GM18858 (cell line): ENCODE measurements around the gene UFD1.
"Not testable (repeated sequence)": the region's sequence is repeated elsewhere in the genome, so short reads cannot be mapped to it uniquely, and the experiment has no call there.

Source experiments
- ATAC-seq: cut with Tn5 transposase; IDR thresholded peaks from one replicate; pipeline ENCODE4 v1.9.1; 2021; ENCODE audit not compliant: unreplicated experiment

The UFD1 gene

DNA sequence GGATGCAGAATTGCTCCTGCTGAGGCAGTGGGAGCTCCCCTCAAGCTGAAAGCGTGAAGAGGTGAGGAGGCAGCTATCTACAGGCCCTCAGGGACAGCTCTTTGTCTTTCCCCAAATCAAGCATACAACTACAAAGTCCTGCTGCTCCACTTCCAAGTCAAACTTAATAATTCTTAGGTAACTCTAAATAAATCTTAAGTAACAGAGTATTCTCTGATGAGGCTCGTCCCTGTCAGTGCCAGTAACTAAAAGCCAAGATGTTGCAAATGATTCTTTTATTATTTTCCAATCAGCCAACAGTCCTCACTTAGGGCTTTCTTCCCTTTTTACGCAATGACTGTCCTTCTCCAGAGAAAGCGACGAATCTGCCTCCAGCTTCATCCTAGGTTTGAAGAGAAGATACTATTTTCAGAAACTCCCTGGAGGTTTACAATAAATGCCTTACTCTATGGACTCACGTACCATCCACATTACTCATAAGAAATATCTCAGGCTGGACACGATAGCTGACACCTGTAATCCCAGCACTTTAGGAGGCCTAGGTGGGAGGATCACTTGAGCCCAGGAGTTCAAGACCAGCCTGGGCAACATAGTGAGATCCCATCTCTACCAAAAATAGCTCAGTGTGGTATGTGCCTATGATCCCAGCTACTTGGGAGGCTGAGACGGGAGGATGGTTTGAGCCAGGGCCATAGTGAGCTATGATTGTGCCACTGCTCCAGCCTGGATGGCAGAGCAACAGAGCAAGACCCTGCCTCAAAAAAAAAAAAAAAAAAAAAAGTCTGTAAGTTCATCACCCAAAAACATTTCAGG lies 28.4 kb downstream of the UFD1 start:
- no peak for ATAC-seq

DNA sequence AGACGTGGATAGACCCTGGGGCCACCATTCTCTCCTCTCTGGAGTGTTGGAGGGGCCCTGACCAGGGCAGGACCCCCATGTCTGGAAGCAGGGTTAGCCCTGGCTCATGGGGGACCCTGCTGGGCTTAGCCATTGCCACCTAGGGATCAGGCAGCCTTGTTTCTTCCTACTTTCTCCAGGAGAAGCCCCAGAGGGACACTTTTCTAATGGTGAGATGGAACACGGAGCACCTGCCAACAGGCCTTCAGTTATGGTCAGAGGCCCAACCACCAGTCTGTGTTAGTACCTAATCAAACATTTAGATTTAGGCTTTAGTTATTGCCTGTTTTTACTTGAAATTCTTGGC lies 29.6 kb downstream of the UFD1 start:
- ATAC-seq = no peak

DNA sequence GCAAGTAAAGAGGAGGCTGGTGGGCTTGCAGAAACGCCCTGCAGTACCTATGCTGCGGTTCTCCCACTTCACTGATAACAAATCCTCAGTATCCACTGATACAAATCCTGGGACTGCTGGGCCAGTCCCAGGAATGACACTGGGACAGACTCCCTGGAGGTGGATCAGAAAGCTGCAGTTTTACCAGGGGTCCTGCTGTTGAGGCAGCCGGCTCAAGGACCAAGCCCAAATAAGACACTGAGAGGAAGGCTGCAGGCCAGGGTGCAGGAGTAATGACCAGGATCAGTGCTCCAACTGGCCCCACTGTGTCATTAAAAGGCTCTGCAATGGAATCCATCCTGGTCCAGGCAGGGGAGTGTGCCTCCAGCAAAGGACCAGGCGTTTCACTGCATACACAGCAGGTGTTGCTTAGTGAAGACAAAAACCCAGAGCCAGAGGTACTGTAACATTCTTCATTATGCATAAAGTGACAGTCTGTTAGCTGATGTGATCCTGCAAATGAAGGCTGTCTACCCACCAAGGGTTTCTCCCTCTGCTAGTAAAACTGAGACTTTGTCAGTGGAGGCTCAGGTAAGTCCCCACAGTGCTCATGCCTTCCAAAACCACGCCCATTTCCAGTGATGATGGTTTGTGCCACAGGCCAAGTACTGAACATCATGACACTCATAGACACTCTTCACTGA lies 30.1 kb downstream of the UFD1 start:
- no peak for ATAC-seq

GRCh38 chr22:19448076-19448607 lies 30.9 kb downstream of the UFD1 start:
- no peak for ATAC-seq

GRCh38 chr22:19447330-19448075 lies 31.5 kb downstream of the UFD1 start, which contains the start of gene C22orf39:
TSS of gene C22orf39 (minus strand) at chr22:19447711. CDS start at chr22:19447688, 23 bp downstream.
- peak; percentile 65 for ATAC-seq

DNA sequence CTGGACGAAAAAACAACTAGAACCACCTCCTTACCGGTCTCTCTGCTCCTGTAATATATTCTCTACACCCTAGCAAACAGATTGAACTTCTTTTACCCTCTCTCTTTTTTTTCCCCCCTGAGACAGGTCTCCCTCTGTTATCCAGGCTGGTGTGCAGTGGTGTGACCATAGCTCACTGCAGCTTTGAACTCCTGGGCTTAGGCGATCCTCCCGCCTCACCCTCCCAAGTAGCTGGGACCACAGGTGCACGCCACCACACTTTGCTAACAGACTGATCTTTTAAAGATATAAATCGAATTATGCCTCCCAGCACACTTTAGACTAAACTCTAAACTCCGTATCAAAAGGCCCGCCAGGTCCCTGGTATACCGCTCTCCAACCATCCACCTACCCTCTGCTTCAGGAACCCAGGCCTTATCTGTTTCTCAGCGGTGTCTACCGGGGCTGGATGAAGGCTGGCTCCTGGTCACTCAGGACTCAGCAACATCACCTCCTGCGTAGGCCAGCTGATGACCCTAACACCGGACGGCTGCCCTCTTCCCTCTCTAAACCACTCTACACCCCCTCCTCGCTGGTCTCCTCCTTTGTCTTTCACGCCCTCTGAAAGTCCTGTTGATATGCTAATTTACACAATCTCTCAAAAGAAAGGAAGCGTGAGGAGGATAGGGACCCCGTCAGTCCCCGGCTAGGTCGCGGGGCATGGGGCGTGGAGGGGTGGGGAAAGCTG lies 32.2 kb downstream of the UFD1 start:
- ATAC-seq = no peak

DNA sequence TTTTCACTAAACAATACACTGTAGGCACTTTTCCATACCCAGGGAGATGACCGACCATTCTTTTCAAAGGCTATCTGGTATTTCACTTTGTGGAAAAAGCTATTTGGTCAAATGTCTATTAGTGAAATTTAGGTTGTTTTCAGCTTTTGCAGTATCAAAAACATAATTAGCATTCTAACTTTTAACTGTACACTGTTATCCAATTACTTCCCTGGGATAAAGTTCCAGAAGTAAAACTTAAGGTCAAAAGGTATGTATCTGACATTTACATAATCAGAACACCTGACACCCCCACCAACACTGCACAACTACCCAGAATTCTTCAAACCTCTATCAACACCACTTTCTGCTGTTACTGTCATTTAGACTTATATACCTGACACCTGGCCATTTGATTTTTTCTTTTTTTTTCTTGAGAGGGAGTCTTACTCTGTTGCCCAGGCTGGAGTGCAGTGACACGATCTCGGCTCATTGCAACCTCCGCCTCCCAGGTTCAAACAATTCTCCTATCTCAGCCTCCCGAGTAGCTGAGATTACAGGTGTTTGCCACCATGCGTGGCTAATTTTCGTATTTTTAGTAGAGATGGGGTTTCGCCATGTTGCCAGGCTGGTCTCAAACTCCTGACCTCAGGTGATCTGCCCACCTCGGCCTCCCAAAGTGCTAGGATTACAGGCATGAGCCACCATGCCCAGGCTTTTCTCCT lies 33.6 kb downstream of the UFD1 start:
- not testable (repeated sequence) for ATAC-seq

DNA sequence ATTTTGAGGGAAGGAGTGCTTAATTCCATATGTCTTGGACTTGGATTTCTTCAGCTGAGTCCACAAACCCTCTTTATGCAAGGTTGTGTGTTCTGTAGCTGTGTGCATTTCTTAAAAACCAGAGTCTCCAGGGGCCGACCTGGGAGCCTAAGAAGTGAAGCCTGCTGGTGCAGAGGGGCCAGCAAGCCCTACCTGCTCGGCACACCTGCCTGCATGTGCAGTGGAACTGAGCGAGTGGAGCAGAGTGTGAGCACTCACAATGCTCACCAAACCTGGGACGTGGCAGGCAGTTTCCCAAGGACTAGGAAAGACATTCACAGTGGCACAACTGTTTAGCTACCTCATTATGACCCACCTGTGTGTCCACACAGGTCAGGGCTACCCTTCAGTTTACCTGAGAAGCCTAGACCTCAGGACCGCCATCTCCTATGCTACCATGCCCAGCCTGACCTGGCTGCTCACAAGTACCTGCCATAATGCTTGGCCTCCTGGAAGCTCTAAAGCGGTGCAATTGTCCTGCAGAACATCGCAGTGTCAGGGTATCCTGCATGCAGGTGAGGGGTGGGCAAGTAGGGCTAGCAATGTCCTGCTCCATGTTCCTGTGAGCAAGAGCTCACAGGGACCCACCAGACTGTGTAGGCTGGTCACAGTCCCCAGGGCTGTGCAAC lies 35.3 kb downstream of the UFD1 start:
- no peak for ATAC-seq

- no peak for ATAC-seq
These were observed 36.8 kb downstream of the UFD1 start for GRCh38 chr22:19442166-19442565.

- no peak for ATAC-seq
These were observed 38.4 kb downstream of the UFD1 start for GRCh38 chr22:19440411-19441195.

- ATAC-seq = no peak
These were observed 40.7 kb downstream of the UFD1 start for GRCh38 chr22:19438298-19438697.

- ATAC-seq = not testable (repeated sequence)
These were observed 42.4 kb downstream of the UFD1 start for GRCh38 chr22:19436444-19437161.

GRCh38 chr22:19434829-19435580 lies 44.0 kb downstream of the UFD1 start:
- no peak for ATAC-seq

DNA sequence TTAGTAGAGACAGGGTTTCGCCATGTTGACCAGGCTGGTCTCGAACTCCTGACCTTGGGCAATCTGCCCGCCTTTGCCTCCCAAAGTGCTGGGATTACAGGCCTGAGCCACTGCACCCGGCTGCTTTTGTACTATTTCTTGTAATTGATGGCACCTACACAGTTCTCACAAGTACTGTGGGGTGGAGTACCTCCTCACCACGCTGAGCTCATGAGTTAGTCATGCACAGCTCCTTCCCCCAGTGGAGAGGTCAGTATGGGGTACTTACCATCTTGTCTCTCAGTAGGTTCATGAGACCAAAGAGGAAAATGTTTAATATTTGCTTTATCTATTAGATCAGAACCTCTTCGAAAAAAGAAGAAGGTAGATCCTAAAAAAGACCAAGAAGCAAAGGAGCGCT lies 44.6 kb downstream of the UFD1 start:
- ATAC-seq = no peak

DNA sequence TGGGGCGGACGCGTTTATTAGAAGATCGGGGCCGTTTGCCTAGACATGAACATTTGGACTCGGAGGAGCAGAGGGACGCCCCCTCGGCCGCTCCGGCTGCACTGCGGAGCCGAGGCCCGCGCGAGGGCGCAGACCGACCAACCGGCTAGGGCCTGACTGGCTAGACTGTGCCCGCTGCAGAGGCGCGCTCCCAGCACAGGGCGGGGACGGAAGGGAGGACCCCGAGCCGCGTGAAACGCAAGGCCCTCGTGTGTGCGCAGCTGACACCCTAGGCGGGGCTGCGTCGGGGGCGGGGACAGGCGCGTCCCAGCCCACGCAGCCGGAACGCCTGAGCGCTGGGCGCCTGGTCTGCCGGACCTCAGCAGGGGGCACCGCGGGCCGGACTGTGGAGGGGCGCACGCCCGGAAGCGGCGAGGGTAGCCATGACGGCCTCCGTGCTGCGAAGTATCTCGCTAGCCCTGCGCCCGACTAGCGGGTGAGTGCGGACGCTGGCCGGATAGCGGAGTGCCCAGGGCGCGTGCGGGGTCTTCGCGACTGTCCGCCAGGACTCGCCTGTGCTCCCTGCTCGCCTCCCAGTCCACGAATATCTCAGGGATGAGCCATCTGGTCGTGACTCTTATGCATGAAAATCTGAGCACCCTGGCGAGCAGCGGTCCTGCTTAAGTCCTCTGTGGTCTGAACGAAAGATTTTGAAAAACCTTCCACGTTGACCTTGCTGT lies 46.7 kb downstream of the UFD1 start, which contains the start of gene MRPL40:
MRPL40 (plus strand) TSS at position 413 of the 719 bp plus-strand sequence; CDS start at position 423, 10 bp downstream.
- ATAC-seq = peak; percentile 54

- ATAC-seq = peak; percentile 28
These were observed 47.3 kb downstream of the UFD1 start, which contains the start of gene HIRA for GRCh38 chr22:19431649-19432132. TSS of gene HIRA (minus strand) at chr22:19431733. CDS start at chr22:19431476, 257 bp downstream.
